NCI-H2196 treated with DMSO at 0.1 percent for 48 hours (cell line): ENCODE results near the gene CDT1.

ENCODE experiments used
- DNase-seq: peaks from one replicate; lab custom pipeline; 2025; ENCODE audit not compliant: unreplicated experiment; lab: John Stamatoyannopoulos, UW

Gene CDT1

GRCh38 chr16:88854306-88855111 is 50.9 kb downstream of the CDT1 start:
- no peak for DNase-seq

- DNase-seq: no peak
Measured at GRCh38 chr16:88855176-88855575, 51.6 kb downstream of the CDT1 start.

GRCh38 chr16:88855736-88856121 is 52.1 kb downstream of the CDT1 start:
- DNase-seq: no peak

GRCh38 chr16:88856122-88856827 is 52.7 kb downstream of the CDT1 start:
- DNase-seq: no peak

- peak; percentile 81 for DNase-seq
Measured at GRCh38 chr16:88856828-88857727, 53.5 kb downstream of the CDT1 start, which contains the start of the genes GALNS and TRAPPC2L. TSS of gene GALNS (minus strand) at chr16:88856947. CDS start at chr16:88856877, 70 bp downstream. TSS of gene TRAPPC2L (plus strand) at chr16:88857127. CDS start at chr16:88857151, 24 bp downstream.

GRCh38 chr16:88857728-88858339 is 54.2 kb downstream of the CDT1 start:
- DNase-seq: no peak
